Hepatic stellate cell (primary cell): ENCODE measurements around the gene NSG1.
A peak's percentile ranks its signal among the peaks of the same experiment; 100 is the strongest.
"Not testable (repeated sequence)": the region's sequence is repeated elsewhere in the genome, so short reads cannot be mapped to it uniquely, and the experiment has no call there.

ENCODE experiments used
- DNase-seq: peaks from one replicate; pipeline ENCODE4 v3.0.0; 2011; ENCODE audit warnings: low spot score

Gene NSG1

GRCh38 chr4:4416981-4417380, 30.1 kb downstream of the NSG1 start:
- no peak for DNase-seq

DNA sequence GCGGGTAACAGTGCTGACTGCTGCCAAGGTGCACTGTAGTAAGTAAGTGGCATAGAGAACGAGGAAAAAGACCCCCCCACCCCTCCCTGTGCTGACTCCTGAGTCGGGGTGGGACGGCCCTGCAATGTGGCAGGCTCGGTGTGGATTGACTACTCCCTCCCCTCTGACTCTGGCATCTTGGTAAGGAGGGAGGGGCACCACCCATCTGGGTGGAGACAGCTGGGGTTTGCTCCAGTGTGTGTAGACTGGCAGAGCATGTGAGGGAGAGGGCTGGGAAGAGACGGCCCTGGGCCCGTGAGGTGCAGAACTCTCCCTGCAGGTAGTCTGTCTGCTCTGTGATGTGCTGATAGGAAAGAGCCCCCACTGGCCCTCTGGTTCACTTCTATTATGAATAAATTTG, 31.0 kb downstream of the NSG1 start:
- no peak for DNase-seq

- no peak for DNase-seq
Measured at GRCh38 chr4:4418676-4419390, 31.9 kb downstream of the NSG1 start.

- no peak for DNase-seq
Measured at GRCh38 chr4:4419896-4420295, 33.0 kb downstream of the NSG1 start.

GRCh38 chr4:4420421-4420820, 33.5 kb downstream of the NSG1 start:
- no peak for DNase-seq

- DNase-seq: no peak
Measured at GRCh38 chr4:4421356-4421755, 34.5 kb downstream of the NSG1 start.

- DNase-seq: not testable (repeated sequence)
Measured at GRCh38 chr4:4422117-4422516, 35.2 kb downstream of the NSG1 start.

GRCh38 chr4:4422856-4423499, 36.1 kb downstream of the NSG1 start:
- DNase-seq: no peak

DNA sequence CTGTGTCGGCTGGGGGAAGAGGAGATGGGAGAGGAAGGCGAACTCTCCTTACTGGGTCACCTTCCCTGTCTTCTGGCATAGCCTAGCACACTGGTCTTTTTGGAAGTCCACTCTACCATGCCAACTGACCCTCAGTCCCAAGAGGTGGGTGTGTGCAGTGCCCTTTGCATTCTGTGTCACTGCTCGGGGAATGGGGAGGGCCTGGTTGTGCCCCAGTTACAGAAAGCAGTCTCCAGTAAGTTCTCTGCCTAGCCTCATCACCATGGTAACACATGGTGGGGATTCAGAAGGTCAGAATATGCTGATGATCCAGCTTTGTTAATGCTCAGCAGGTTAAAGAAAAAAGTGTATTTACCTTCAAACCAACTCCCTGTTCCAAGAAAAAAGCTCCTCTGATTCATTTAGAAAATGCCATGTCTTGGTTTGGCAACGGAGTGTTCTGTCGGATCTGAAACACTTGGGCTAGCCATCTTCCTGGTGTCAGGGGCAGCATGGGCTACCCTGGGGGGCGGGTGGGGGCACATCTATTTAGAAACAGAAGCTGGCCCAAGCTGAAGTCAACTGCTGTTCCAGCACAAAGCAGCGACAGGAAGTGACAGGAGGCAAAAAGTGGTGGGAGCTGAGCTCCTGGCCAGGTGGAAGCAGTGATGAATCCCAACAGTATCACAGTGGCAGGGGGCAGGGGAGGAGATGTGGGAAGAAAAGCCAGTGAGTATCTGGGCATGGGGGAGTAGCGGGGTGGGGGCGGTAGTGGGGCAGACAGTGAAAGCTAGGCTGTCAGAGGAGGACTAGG, 37.0 kb downstream of the NSG1 start:
- DNase-seq: no peak

DNA sequence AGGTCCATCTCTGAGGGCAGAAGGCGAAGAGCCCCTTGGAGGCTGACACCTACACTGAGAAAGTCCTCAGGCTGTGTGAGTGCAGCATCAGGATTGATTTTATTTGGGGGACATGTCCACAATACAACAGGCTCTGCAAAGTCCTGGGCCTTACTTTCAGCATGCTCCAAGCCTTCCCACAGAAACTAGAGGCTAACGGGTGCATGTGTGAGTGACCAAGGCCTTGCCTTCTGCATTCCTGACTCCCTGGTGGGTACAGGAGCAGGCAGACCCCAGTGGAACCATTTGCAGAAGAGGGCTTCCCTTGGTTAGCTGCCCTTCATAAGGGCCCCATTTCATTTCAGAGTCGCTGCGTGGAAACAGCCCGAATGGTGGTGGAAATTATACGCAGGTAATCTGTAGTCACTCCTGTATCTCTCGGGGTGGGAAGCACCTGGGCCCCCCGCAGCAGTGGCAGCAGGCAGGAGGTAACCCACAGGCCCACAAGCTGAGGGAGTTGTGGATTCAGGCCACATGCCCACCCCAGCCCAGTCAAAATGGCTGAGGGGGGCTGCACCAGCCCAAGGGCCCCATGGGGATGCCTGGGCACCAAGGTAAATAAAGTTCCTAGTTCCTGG, 37.7 kb downstream of the NSG1 start:
- no peak for DNase-seq

- no peak for DNase-seq
Measured at GRCh38 chr4:4425119-4425690, 38.3 kb downstream of the NSG1 start.

DNA sequence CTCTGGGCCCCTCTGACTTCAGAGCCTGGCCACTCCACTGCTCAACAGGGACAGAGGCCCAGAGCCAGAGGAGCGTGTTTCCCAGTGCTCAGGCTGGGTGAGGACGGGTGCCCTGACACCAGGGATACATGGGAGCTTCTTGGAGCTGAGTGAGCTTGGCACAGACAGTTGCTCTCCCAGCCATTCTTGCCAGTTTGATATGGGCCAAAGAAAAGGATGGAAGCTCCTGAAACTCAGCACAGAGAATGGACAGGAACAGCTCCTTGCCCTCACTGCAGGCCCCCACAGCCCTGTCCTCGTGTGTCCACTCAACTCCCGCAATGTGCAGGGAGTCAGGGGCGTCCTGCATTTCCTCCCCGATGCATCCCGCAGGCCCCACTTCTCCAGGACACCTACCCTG, 38.8 kb downstream of the NSG1 start:
- no peak for DNase-seq

DNA sequence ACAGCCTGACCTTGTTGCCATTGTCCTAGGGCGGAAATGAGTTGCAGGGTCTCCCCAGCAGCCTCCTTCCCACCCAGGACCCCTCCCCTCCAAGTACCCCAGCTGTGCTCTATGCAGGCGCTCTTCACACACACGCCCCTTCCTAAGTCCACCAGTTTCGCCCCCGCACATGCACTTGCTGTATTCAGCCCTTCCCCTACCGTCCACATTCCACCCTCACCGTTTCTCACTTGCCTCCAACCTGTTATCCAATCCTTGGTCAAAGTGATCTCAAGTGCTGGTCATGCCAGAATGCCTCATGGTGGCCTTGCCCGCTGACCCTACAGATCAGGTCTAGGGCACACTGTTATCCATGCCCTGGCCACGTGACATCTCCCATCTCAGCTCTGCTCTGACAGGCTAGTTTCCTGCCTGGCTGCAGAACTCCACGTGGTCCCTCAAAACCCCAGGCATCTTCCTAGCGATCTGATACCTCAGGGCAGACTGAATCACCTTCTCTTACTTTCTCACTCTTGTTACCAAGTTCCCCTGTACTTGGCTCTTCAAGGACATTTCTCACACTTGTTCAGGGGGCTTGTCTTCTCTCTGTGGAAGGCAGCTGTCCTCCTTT, 39.7 kb downstream of the NSG1 start:
- no peak for DNase-seq

- no peak for DNase-seq
Measured at GRCh38 chr4:4427121-4427870, 40.4 kb downstream of the NSG1 start.

DNA sequence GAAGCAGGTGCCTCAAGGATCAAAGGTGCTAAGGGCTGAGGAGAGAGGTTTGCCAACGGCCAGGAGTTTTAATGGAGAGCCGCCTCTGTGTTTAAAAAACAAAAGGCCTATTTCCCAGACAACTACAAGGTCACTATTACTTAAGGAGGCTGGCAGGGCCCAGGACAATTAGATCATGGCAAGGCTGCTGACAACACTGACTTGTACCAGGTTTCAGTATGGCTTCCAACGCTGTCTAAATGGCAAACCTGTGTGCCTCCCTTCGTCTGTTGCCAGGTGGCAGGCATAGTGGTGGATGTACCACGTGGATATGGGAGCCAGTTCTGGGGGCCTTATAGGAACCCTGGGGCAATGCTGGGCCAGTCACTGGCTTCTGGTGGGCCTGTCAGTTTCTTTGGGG, 41.0 kb downstream of the NSG1 start:
- DNase-seq: no peak

DNA sequence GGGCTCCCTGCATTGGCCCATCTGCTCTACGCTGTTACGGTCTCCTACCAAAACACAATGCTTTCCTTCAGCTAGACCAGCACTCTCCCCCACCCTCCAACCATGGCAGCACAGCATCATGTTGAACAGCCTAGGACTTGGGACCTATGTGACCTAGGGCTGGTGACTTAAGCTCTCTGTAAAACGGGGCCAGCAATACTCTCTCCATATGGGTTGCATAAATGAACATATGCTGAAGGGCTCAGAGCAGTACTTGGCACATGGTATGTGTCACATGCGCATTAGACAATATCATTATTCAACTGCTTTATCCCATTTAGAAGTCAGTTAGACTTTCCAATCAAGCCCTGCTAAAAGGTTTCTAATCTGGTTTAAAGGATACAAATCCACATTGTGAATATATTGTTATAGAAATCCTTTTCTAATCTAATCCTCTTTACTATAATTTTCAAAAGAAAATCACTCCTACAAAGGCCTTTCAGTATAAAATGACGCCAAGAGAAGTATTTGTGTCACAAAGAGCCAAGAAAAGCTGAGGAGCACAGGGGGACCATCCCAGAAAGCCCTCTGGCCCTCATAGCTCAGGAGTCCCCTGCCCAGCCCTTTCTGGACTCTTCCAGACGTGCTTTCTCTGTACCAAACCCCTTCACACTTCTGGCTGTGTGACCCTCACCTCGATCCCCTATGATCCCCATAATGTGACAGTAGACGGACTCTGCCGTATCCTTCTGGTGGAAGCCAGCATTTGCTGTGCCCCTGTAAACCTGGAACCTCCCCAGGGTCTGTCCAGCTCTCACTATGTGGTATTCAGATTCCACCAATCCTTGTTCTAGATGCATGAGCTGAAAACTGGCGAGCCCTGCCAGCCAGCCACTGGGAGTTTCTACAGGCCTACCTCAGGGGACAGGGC, 42.3 kb downstream of the NSG1 start:
- no peak for DNase-seq

DNA sequence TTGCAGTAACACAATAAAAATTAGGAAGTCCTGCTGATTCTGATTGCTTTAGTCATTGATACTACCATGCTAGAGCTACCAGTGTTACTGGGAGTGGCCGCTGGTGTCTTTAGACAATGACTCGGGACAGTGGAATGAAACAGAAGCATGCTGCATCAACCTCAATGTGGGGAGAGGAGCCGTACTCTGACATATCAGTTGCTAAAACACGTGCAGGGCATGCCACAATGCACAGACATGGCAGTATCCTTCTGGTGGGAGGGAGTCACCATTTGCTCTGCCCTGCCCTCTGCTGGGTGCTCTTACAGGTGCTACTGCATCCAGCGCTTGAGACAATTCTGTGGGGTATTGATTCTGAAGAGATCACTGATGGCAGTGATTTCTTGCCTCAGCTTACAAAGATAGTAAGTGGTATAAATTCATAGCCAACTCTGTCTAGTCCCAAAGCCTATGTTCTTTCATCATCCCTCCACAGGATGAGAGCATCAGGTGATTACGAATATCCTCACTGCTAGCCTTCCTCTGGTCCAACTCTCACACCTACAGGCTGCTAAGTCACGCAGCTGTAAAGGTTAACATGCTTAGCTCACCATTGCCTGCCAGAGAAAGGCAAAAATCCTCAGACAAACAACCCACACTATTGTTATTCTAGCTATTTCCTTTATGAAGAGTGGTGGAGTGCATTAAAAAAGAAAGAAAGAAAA, 43.7 kb downstream of the NSG1 start:
- peak; percentile 94 for DNase-seq

GRCh38 chr4:4432341-4433125, 45.6 kb downstream of the NSG1 start:
- DNase-seq: no peak

- DNase-seq: no peak
Measured at GRCh38 chr4:4433941-4434340, 47.0 kb downstream of the NSG1 start.
